HG02943 (cell line): ENCODE data around the gene SACS.

Source experiments
- ATAC-seq: cut with Tn5 transposase; IDR thresholded peaks from one replicate; pipeline ENCODE4 v1.9.1; 2021; ENCODE audit warnings: mild to moderate bottlenecking, low read depth, moderate library complexity; ENCODE audit not compliant: unreplicated experiment

The SACS gene

GRCh38 chr13:23372264-23372906, 61.1 kb downstream of the SACS start:
- no peak for ATAC-seq

- ATAC-seq, result no peak
These were observed 65.6 kb downstream of the SACS start for GRCh38 chr13:23367907-23368306.

GRCh38 chr13:23365652-23366051, 67.8 kb downstream of the SACS start:
- ATAC-seq, result no peak

GRCh38 chr13:23359882-23360281, 73.6 kb downstream of the SACS start:
- ATAC-seq, result no peak

GRCh38 chr13:23357349-23357748, 76.2 kb downstream of the SACS start:
- ATAC-seq, result no peak

GRCh38 chr13:23356368-23356767, 77.1 kb downstream of the SACS start:
- no peak for ATAC-seq

- ATAC-seq, result no peak
These were observed 79.0 kb downstream of the SACS start for GRCh38 chr13:23354520-23354919.

GRCh38 chr13:23352161-23352560, 81.3 kb downstream of the SACS start:
- no peak for ATAC-seq

- ATAC-seq, result no peak
These were observed 83.5 kb downstream of the SACS start for GRCh38 chr13:23350009-23350408.

- no peak for ATAC-seq
These were observed 84.2 kb downstream of the SACS start for GRCh38 chr13:23349161-23349897.

GRCh38 chr13:23348262-23349127, 85.0 kb downstream of the SACS start:
- ATAC-seq, result no peak

- ATAC-seq, result no peak
These were observed 85.9 kb downstream of the SACS start for GRCh38 chr13:23347601-23348000.

GRCh38 chr13:23344931-23345595, 88.4 kb downstream of the SACS start:
- ATAC-seq, result no peak

- ATAC-seq, result no peak
These were observed 94.3 kb downstream of the SACS start for GRCh38 chr13:23339225-23339624.

- ATAC-seq, result no peak
These were observed 103.1 kb downstream of the SACS start for GRCh38 chr13:23330356-23330755.

GRCh38 chr13:23325191-23325590, 108.3 kb downstream of the SACS start:
- ATAC-seq, result no peak

- no peak for ATAC-seq
These were observed 109.4 kb downstream of the SACS start for GRCh38 chr13:23323946-23324709.

- no peak for ATAC-seq
These were observed 110.9 kb downstream of the SACS start for GRCh38 chr13:23322353-23323336.
